BE2C (cell line): ENCODE results near the gene CENPS.

Source experiments
- DNase-seq: peaks from one replicate; pipeline ENCODE4 v3.0.0-alpha.2; 2020
- H3K27me3 ChIP-seq: fragments of 250-450 bp; sonication (Bioruptor Pico); 2 replicates; pipeline ENCODE4 v1.5.1; 2020; ENCODE audit warnings: mild to moderate bottlenecking
- H3K36me3 ChIP-seq: fragments of 250-450 bp; sonication (Bioruptor Pico); 2 replicates; pipeline ENCODE4 v1.5.1; 2020; ENCODE audit warnings: mild to moderate bottlenecking
- H3K4me1 ChIP-seq: fragments of 250-450 bp; sonication (Bioruptor Pico); 2 replicates; pipeline ENCODE4 v1.5.1; 2020
- H3K4me3 ChIP-seq: 2 replicates; pipeline ENCODE4 v1.5.1; 2011; ENCODE audit warnings: low read depth, low read length
- H3K9me3 ChIP-seq: fragments of 250-450 bp; sonication (Bioruptor Pico); 2 replicates; pipeline ENCODE4 v1.5.1; 2020
- TF ChIP-seq, protein P1 (sequence below): IDR thresholded peaks from 2 replicates; pipeline ENCODE4 v1.5.1; 2012; ENCODE audit warnings: mild to moderate bottlenecking, low read depth, low read length

Gene CENPS

GRCh38 chr1:10437052-10437451 lies 6.8 kb downstream of the CENPS start:
- TF ChIP-seq, protein P1, sequence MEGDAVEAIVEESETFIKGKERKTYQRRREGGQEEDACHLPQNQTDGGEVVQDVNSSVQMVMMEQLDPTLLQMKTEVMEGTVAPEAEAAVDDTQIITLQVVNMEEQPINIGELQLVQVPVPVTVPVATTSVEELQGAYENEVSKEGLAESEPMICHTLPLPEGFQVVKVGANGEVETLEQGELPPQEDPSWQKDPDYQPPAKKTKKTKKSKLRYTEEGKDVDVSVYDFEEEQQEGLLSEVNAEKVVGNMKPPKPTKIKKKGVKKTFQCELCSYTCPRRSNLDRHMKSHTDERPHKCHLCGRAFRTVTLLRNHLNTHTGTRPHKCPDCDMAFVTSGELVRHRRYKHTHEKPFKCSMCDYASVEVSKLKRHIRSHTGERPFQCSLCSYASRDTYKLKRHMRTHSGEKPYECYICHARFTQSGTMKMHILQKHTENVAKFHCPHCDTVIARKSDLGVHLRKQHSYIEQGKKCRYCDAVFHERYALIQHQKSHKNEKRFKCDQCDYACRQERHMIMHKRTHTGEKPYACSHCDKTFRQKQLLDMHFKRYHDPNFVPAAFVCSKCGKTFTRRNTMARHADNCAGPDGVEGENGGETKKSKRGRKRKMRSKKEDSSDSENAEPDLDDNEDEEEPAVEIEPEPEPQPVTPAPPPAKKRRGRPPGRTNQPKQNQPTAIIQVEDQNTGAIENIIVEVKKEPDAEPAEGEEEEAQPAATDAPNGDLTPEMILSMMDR = no peak
- no peak overlapping the region for H3K4me3 ChIP-seq
- no peaks in the 10 kb centered on the region for H3K36me3 ChIP-seq
- no peaks in the 10 kb centered on the region for H3K27me3 ChIP-seq
- H3K9me3 ChIP-seq = no peaks in the 10 kb centered on the region
- no peak for DNase-seq
- H3K4me1 ChIP-seq = no peaks in the 10 kb centered on the region

DNA sequence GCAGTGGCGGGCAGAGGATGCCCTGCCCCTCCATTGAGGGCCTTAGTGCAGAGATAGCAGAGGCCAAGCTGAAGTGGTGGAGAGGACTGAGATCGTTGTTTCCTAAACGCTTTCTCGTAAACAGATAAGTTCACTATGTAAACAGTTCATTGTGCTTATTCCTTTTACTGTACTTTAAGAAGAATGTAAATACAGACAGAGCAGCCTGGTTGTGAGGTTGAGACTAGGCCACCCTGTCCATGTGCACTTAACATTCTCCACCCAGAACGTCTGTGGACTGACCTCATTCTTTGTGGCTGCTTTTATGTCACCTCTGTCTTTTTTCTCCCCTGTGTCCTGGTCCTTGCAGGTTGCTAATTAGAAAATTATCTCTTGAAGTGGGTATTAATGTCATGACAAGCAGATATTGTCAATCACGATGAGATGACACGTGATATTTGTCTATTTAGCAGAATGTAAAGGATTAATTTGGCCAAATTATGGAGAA lies 8.5 kb downstream of the CENPS start:
- DNase-seq = no peak
- TF ChIP-seq, protein P1 = no peak

DNA sequence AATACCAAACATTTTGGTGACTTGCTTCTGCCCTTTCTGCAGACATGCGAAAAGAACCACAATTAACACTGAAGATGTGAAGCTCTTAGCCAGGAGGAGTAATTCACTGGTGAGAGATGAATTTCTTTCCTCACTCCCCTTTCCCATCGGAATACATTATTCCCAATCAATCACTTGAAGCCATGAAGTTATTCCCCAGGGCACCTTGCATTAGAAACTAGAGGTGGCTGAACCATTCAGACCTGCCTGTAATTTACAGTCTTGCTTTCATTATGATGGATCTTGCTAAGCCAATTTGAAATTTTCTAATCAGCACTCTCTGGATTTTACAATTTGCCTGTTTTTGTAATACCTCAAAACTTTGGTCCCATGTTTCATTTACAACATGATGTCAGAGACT lies 10.1 kb downstream of the CENPS start:
- Histone ChIP-seq H3K4me1 (no peaks in the 10 kb centered on the region), H3K36me3 (no peaks in the 10 kb centered on the region), H3K9me3 (no peaks in the 10 kb centered on the region), H3K4me3 (no peak overlapping the region), H3K27me3 (no peaks in the 10 kb centered on the region)
- TF ChIP-seq, protein P1 = no peak
- DNase-seq = no peak

More for the DNA sequence above, 8.5 kb downstream of the CENPS start:
- no peak overlapping the region for H3K4me3 ChIP-seq
- H3K4me1 ChIP-seq = no peaks in the 10 kb centered on the region
- no peaks in the 10 kb centered on the region for H3K36me3 ChIP-seq
- H3K27me3 ChIP-seq = no peaks in the 10 kb centered on the region
- no peaks in the 10 kb centered on the region for H3K9me3 ChIP-seq

GRCh38 chr1:10440794-10441193 lies 10.6 kb downstream of the CENPS start:
- H3K4me3 ChIP-seq = no peak overlapping the region
- TF ChIP-seq, protein P1 = no peak
- no peaks in the 10 kb centered on the region for H3K36me3 ChIP-seq
- H3K27me3 ChIP-seq = no peaks in the 10 kb centered on the region
- no peaks in the 10 kb centered on the region for H3K4me1 ChIP-seq
- no peak for DNase-seq
- no peaks in the 10 kb centered on the region for H3K9me3 ChIP-seq

DNA sequence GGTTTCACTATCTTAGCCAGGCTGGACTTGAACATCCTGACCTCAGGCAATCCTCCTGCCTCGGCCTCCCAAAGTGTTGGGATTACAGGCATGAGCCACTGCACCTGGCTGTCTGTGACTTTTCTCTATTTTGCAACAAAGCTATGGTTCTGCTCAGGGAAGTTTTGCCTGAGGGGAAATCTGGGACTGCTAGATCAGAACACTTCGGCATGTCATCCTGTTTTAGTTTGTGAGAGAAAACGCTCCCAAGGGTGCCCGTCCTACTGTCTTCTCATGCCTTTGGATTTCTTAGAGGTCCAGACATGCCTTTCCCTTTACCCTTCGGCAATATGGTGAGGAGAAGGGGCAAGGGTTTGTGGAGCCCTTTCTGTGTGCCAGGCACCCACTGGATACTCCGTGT lies 14.0 kb downstream of the CENPS start:
- TF ChIP-seq, protein P1 = no peak
- H3K4me1 ChIP-seq = no peaks in the 10 kb centered on the region

DNA sequence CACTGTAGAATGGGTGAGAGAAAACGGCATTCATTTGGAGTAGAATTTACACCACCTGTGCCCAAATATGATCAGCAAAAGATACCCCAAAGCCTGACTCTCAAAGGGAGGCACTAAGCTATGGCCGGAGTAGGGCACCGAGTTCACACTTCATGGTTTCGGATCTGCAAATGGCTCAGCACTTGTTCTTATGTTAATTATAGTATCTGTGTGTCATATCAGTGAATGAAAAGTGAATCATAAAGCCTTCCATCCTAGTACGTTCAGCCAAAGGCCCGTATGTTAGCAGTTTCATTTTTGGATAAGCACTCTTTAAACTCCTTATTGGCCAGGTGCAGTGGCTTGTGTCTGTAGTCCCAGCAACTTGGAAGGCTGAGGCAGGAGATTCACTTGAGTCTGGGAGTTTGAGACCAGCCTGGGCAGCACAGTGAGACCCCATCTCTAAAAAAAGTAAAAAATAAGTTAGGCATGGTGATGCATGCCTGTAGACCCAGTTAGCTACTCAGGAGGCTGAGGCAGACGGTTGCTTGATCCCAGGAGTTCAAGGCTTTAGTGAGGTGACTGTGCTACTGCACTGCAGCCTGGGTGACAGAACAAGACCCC lies 14.7 kb downstream of the CENPS start:
- H3K9me3 ChIP-seq = no peaks in the 10 kb centered on the region
- H3K36me3 ChIP-seq = no peaks in the 10 kb centered on the region
- H3K27me3 ChIP-seq = no peaks in the 10 kb centered on the region
- H3K4me1 ChIP-seq = no peaks in the 10 kb centered on the region
- TF ChIP-seq, protein P1 = no peak
- H3K4me3 ChIP-seq = no peak overlapping the region
- no peak for DNase-seq

More for the DNA sequence above, 14.0 kb downstream of the CENPS start:
- DNase-seq = no peak
- Histone ChIP-seq H3K4me3 (no peak overlapping the region), H3K36me3 (no peaks in the 10 kb centered on the region), H3K27me3 (no peaks in the 10 kb centered on the region), H3K9me3 (no peaks in the 10 kb centered on the region)
